Measurements from ENCODE around the gene ATP10A. TPM values are rescaled to one million over a fixed set of nuclear protein-coding genes. Genes with fewer than 3 reads are reported as not detected.

The ATP10A gene
- total RNA-seq, 3 donors from 2014 or later = 2.4 to 4.5 (median 2.7) TPM

- H3K4me3 ChIP-seq = no peak overlapping the region
- no peaks in the 10 kb centered on the region for H3K4me1 ChIP-seq (ENCODE audit: low read depth)
- DNase-seq (no peak), ATAC-seq (no peak)
- H3K36me3 ChIP-seq (ENCODE audit: low read depth) = no peaks in the 10 kb centered on the region
- H3K9me3 ChIP-seq = peaks cover 11% of the 10 kb centered on the region
- intact Hi-C loops (cut with DNase I, micrococcal nuclease) = no loop called here
- TF ChIP-seq, protein P1, sequence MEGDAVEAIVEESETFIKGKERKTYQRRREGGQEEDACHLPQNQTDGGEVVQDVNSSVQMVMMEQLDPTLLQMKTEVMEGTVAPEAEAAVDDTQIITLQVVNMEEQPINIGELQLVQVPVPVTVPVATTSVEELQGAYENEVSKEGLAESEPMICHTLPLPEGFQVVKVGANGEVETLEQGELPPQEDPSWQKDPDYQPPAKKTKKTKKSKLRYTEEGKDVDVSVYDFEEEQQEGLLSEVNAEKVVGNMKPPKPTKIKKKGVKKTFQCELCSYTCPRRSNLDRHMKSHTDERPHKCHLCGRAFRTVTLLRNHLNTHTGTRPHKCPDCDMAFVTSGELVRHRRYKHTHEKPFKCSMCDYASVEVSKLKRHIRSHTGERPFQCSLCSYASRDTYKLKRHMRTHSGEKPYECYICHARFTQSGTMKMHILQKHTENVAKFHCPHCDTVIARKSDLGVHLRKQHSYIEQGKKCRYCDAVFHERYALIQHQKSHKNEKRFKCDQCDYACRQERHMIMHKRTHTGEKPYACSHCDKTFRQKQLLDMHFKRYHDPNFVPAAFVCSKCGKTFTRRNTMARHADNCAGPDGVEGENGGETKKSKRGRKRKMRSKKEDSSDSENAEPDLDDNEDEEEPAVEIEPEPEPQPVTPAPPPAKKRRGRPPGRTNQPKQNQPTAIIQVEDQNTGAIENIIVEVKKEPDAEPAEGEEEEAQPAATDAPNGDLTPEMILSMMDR (IDR thresholded peaks at IDR 0.05) = no peak
Observed at GRCh38 chr15:25899870-25900269, 36.7 kb upstream of the ATP10A start.

DNA sequence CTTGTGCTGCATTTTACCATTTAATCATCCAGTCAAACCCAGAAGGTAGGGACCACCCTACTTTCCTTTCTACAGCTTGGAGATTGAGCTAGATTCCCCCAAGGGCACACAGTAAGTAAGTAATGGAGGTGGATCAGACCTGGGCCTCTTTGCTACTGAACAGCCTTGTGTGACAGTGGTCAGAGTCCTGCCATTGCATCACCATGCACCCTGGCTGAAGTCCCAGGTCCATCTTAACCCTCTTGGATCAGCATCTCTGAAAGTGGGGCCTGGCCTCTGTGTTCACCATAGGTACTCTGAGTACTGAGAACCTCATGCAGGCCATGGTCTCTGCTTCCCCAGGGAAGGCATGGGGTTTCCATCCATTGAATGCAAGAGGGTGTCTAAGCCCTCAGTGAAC lies 34.5 kb upstream of the ATP10A start:
- no peak for ATAC-seq
- Histone ChIP-seq H3K4me1 (ENCODE audit: low read depth) (no peaks in the 10 kb centered on the region), H3K9me3 (peaks cover 12% of the 10 kb centered on the region), H3K36me3 (ENCODE audit: low read depth) (no peaks in the 10 kb centered on the region), H3K4me3 (no peak overlapping the region)
- DNase-seq = no peak
- TF ChIP-seq, protein P1 (IDR thresholded peaks at IDR 0.05) = no peak
- intact Hi-C loops (cut with DNase I, micrococcal nuclease) = no loop called here

DNA sequence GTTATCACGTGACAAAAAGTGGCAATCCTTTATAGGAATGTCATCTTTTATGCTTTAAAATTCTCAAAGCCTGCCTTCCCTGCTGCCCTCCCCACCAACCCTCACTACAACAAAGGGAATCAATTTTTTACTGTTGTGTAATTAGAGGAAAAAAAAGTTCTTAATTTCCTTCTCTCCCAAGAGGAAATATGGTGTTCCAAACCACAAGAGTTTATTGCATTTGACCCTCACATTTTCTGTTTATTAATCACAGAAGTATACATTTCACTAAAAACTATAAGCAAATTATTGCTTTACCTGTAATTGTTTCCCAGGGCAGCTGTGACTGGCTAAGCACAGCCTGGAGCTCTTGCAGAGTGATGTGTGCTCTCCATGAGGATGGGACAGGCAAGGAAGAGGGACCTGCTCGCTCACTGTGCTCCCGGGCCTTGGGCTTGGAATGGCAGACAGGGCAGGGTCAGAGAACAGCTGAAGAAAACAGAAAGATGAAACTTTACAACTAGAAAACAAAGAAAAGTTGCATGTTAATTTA lies 31.3 kb upstream of the ATP10A start:
- TF ChIP-seq, protein P1 (IDR thresholded peaks at IDR 0.05) = no peak
- Histone ChIP-seq H3K4me1 (ENCODE audit: low read depth) (no peaks in the 10 kb centered on the region), H3K9me3 (peaks cover 14% of the 10 kb centered on the region), H3K4me3 (no peak overlapping the region), H3K36me3 (ENCODE audit: low read depth) (no peaks in the 10 kb centered on the region)
- ATAC-seq (no peak), DNase-seq (no peak)
- intact Hi-C loops (cut with DNase I, micrococcal nuclease) = no loop called here

DNA sequence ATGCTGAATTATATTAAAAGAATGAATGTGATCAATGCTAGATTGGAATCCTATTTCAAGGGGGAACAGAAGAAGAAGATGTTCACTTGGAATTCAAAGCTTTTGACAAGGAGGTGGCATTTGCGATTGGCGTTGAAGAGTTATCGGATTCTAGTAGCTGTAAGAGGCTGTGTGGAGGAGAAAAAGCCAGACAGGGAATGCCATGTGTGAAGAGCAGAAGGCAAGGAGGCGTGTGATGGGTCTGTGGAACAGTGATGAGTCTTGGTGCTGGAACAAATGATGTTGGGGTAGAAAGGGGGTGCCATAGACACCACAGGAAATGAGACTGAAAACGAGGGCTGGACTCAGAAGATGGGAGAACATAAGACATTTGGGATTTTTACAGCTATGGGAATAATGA lies 30.5 kb upstream of the ATP10A start:
- TF ChIP-seq, protein P1 (IDR thresholded peaks at IDR 0.05) = no peak
- ATAC-seq (no peak), DNase-seq (no peak)
- H3K36me3 ChIP-seq (ENCODE audit: low read depth) = no peaks in the 10 kb centered on the region
- peaks cover 18% of the 10 kb centered on the region for H3K9me3 ChIP-seq
- no peak overlapping the region for H3K4me3 ChIP-seq
- no peaks in the 10 kb centered on the region for H3K4me1 ChIP-seq (ENCODE audit: low read depth)
- intact Hi-C loops (cut with DNase I, micrococcal nuclease) = no loop called here

DNA sequence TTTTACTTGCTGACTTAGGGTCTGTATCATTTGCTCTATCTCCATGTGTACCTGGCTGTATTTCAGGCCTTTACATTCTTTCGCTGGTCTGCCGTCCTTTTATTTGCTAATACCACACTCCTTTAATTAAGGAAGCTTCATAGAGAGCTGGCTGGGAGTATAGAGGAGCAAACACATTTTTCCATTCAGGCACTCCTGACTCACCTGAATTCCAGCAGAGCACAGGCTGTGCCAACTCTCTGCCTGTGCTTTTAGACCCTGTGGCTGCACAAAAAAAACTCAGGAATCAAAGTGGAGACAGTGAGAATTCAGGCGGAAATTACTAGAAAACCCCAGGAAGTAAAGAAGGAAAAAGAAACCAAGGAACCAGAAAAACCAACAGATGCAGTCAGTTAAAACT lies 29.0 kb upstream of the ATP10A start:
- H3K4me3 ChIP-seq = no peak overlapping the region
- ATAC-seq (no peak), DNase-seq (no peak)
- peaks cover 20% of the 10 kb centered on the region for H3K9me3 ChIP-seq
- intact Hi-C loops (cut with DNase I, micrococcal nuclease) = no loop called here
- TF ChIP-seq, protein P1 (IDR thresholded peaks at IDR 0.05) = no peak
- no peaks in the 10 kb centered on the region for H3K36me3 ChIP-seq (ENCODE audit: low read depth)
- H3K4me1 ChIP-seq (ENCODE audit: low read depth) = no peaks in the 10 kb centered on the region

DNA sequence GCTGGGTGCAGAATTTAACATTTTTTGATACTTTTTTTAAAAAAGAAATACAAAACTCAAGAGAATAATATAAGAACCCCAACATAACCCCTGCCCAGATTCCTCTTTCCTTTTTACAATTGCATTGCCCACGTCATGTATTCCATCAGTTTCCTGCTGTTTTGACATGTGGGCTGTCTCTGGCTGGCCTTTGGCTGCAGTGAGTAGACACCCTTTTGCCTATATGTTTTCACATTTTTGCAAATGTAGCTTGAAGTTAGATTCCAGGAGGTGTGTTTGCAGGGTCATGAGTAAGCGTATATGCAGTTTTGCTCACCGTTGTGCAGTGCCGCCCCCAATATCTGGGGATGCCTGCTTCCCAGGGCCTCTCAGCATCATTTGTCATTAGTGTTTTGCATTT lies 28.0 kb upstream of the ATP10A start:
- Histone ChIP-seq H3K4me3 (no peak overlapping the region), H3K4me1 (ENCODE audit: low read depth) (no peaks in the 10 kb centered on the region), H3K9me3 (peaks cover 20% of the 10 kb centered on the region), H3K36me3 (ENCODE audit: low read depth) (no peaks in the 10 kb centered on the region)
- TF ChIP-seq, protein P1 (IDR thresholded peaks at IDR 0.05) = no peak
- intact Hi-C loops (cut with DNase I, micrococcal nuclease) = no loop called here
- no peak for DNase-seq
- ATAC-seq = no peak
